SK-N-MC (cell line): Measurements from ENCODE around the gene MOB3B.

Experiments used
- EZH2 ChIP-seq: fragments of 200-600 bp; sonication (generic); IDR thresholded peaks from one replicate; pipeline ENCODE4 v1.6.1; 2017; ENCODE audit warnings: antibody characterized with exemption
- POLR2AphosphoS5 ChIP-seq: IDR thresholded peaks from 2 replicates; pipeline ENCODE4 v1.6.1; 2012; ENCODE audit warnings: mild to moderate bottlenecking, low read depth, low read length, borderline replicate concordance

DNA sequence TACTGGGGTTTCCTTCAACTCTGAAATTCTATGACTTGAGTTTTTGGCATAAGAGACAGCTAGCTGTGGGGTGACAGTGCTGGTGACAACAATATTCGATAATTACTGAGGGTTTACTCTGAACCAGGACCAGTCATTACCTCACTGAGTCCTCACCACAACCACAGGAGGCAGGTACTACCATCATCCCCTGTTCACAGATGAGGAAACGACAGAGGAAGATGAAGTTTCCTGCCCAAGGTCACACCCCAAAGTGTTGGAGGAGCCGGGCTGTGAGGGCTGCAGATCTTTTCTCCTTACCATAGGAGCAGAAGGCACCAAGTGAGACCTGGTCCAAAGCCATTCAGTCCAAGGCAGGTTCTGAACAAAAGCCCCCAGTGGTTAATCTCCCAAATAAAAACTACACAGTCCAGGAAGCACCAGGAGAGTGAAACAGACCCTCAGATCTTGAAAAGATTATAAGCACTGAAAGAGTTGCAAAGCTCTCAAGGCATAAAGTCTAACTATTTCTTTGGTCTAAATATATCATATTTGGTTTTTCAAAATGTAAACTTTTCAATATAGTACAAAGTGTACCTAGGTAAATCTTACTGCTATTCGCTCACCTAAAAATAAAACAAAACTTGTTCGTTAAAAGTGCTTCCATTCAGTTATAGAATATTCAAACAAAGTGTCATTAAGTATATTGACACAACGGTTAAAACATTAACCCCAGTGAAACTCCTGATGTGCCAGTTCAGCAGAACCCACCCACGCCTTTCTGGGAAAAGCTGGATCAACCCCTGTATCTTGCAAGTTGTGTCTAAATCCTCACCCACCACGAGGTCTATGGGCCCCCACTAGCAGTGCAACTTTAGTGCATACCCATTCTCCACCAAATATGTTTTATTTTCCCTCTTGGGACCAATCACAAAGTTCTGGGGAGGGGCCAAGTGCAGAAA lies 150.0 kb downstream of the MOB3B start:
- TF ChIP-seq POLR2AphosphoS5 (no peak), EZH2 (no peak)
